Measurements from ENCODE around the gene NOX1. TPM values are rescaled to one million over a fixed set of nuclear protein-coding genes. Genes with fewer than 3 reads are reported as not detected.

Gene NOX1
- total RNA-seq, 2 donors from 2014 or later = not detected

DNA sequence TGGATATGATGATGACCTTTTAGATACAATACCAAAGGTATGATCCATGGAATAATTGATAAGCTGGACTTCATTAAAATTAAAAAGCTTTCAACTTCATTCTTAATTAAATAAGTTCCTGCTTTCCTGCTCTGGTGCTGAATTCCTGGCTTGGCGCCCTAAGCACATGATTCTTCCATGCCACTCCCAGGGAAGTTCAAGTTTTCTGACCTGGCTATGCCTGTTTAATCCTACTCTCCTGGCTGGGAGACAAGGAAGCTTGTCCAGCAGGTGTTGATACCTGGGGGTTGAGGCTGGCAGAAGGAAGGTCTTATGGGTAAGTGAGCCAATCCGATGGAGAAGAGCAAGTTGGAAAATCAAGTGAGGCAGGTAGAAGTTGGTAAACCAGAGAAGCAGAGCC, 30.3 kb upstream of the NOX1 start:
- ATAC-seq (ENCODE audit: insufficient number of reproducible peaks, low FRiP score, low read depth) (no peak), DNase-seq (ENCODE audit: low spot score) (no peak)
- TF ChIP-seq, protein P1, sequence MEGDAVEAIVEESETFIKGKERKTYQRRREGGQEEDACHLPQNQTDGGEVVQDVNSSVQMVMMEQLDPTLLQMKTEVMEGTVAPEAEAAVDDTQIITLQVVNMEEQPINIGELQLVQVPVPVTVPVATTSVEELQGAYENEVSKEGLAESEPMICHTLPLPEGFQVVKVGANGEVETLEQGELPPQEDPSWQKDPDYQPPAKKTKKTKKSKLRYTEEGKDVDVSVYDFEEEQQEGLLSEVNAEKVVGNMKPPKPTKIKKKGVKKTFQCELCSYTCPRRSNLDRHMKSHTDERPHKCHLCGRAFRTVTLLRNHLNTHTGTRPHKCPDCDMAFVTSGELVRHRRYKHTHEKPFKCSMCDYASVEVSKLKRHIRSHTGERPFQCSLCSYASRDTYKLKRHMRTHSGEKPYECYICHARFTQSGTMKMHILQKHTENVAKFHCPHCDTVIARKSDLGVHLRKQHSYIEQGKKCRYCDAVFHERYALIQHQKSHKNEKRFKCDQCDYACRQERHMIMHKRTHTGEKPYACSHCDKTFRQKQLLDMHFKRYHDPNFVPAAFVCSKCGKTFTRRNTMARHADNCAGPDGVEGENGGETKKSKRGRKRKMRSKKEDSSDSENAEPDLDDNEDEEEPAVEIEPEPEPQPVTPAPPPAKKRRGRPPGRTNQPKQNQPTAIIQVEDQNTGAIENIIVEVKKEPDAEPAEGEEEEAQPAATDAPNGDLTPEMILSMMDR (IDR thresholded peaks at IDR 0.05) = no peak
- Histone ChIP-seq H3K36me3 (no peaks in the 10 kb centered on the region), H3K27me3 (replicated peaks; ENCODE audit: insufficient read depth) (no peaks in the 10 kb centered on the region), H3K4me1 (ENCODE audit: control insufficient read depth in 1 of 2, low read depth in 2 of 2) (no peaks in the 10 kb centered on the region), H3K9me3 (no peaks in the 10 kb centered on the region), H3K27ac (no peak overlapping the region), H3K4me3 (no peak overlapping the region)

DNA sequence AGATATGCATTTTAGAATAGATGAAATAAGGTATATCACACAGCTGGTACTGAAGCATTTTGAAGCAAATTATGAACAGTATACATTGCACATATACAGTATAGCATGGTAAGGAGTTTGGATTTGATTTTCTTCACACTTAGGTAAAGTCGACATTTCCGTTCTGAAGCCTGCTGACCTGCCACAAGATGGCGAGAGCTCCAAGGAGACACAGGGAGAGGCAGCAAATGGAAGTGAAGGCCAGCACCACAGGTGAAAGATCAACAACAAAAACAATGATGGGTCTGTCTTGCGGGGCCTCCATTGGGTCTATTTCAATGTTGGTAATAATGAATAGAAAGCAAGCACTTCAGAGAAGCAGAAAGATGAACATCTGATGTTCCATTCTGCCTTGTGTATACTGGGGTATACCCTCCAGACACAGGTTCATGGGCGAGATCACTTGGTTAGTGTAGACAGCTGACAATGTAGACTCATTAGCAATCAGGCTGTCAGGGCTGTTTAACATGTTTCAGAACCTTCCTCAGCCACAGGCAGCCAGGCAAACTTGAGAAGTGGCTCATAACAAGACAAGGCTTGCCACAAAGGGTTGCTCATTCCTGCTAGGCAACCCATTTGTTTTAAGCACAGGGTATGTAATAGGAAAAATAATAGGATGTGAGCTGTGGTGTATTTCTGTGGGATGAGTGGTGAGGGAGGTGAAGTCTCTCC, 21.4 kb upstream of the NOX1 start:
- Histone ChIP-seq H3K36me3 (no peaks in the 10 kb centered on the region), H3K9me3 (no peaks in the 10 kb centered on the region), H3K27ac (no peak overlapping the region), H3K4me1 (ENCODE audit: control insufficient read depth in 1 of 2, low read depth in 2 of 2) (no peaks in the 10 kb centered on the region), H3K4me3 (no peak overlapping the region), H3K27me3 (replicated peaks; ENCODE audit: insufficient read depth) (no peaks in the 10 kb centered on the region)
- TF ChIP-seq, protein P1 (IDR thresholded peaks at IDR 0.05) = no peak
- DNase-seq (ENCODE audit: low spot score) (no peak), ATAC-seq (ENCODE audit: insufficient number of reproducible peaks, low FRiP score, low read depth) (no peak)

DNA sequence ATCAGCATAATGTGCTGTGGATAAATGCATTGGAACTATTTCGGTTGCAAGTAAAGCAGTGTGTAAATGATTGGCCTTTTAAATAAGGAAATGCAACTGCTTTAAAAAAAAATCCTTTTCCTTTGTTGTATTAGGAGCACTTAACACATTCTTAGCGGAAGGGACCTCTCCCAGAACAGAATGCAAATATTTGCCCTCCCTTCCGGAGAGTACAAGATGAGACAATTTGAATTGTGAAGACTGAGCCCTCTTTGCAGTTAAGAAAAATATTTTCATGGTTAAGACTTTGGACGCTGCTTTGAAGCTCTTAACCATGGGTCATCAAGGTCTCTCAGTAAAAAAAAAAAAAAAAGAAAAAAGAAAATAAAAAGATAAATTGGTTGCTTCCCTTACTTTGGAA, 9.5 kb upstream of the NOX1 start:
- DNase-seq (ENCODE audit: low spot score) = no peak
- no peak overlapping the region for H3K4me3 ChIP-seq
- no peak overlapping the region for H3K27ac ChIP-seq
- H3K9me3 ChIP-seq = no peaks in the 10 kb centered on the region
- TF ChIP-seq, protein P1 (IDR thresholded peaks at IDR 0.05) = no peak
- ATAC-seq (ENCODE audit: insufficient number of reproducible peaks, low FRiP score, low read depth) = no peak
- H3K4me1 ChIP-seq (ENCODE audit: control insufficient read depth in 1 of 2, low read depth in 2 of 2) = no peaks in the 10 kb centered on the region
- no peaks in the 10 kb centered on the region for H3K36me3 ChIP-seq
- no peaks in the 10 kb centered on the region for H3K27me3 ChIP-seq (replicated peaks; ENCODE audit: insufficient read depth)

DNA sequence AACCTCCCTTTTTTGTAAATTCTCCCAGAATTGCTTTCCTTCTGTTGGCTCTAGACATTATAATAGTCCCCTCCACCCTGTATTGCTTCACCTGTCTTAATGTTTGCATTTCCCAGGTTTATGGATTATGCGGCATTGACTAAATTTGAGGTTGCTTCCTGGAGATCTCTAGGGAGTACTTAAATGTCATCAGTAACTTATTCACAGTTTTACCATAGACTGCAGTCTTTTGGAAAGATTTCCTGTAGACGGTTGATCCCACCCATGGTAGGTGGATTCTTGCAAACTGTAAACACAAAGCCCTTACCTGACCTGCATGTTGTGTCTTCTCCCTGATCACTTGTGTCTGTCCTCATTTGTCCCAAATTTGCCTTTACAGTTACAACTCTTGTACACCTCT, 6.2 kb upstream of the NOX1 start:
- TF ChIP-seq, protein P1 (IDR thresholded peaks at IDR 0.05) = no peak
- H3K36me3 ChIP-seq = no peaks in the 10 kb centered on the region

DNA sequence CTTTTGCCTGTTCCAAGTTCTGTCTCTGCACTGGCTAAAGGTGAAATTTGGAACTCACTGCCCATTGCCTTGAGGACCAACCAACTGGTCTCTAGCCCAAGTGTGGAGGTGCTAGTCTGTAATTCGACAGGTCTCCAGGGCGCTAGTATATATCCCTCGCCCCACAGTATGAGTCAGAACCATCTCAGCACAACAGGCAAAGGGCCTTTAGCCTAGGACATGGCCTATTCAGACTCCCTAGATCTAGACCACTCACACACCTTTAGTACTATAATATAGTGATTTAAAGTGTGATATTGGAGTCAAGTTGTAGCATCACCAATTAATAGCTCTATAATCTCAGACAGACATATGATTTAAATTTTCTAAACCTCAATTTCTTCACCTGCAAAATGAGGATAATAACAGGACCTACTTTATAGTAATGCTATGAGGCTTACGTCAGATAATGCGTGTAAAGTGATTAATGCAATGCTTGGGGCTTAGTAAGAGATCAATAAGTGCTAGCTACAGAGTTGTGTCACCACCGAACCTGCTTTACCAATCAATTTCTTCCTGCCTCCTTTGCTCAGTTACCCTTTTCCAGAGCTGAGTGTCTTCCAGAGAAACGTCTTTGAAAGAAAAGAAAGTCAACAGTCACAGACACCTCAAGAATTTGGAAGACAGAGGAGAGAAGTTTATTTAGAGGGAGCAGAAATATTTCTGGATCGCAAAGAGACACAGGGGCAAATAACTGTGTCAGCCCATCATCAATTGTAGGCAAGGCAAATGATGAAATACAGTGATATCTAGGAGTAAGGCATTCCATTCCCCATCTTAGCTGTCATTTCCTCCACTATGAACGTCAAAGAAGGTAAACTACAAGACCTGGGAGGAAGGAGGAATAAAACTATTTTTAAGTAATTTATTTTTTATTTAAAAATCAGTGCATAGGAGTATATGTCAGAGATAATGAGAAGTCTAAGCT, 2.3 kb downstream of the NOX1 start:
- Histone ChIP-seq H3K36me3 (no peaks in the 10 kb centered on the region), H3K9me3 (no peaks in the 10 kb centered on the region), H3K4me1 (ENCODE audit: control insufficient read depth in 1 of 2, low read depth in 2 of 2) (no peaks in the 10 kb centered on the region), H3K27ac (no peak overlapping the region), H3K4me3 (no peak overlapping the region), H3K27me3 (replicated peaks; ENCODE audit: insufficient read depth) (no peaks in the 10 kb centered on the region)
- TF ChIP-seq, protein P1 (IDR thresholded peaks at IDR 0.05) = no peak
- no peak for ATAC-seq (ENCODE audit: insufficient number of reproducible peaks, low FRiP score, low read depth)
- DNase-seq (ENCODE audit: low spot score) = no peak

More for the DNA sequence above, 6.2 kb upstream of the NOX1 start:
- Histone ChIP-seq H3K9me3 (no peaks in the 10 kb centered on the region), H3K4me1 (ENCODE audit: control insufficient read depth in 1 of 2, low read depth in 2 of 2) (no peaks in the 10 kb centered on the region), H3K4me3 (no peak overlapping the region), H3K27me3 (replicated peaks; ENCODE audit: insufficient read depth) (no peaks in the 10 kb centered on the region), H3K27ac (no peak overlapping the region)
- DNase-seq (ENCODE audit: low spot score) (no peak), ATAC-seq (ENCODE audit: insufficient number of reproducible peaks, low FRiP score, low read depth) (no peak)

Data from thoracic aorta (tissue), 2 donors.